ENCODE results near the gene NUDT19. TPM values are rescaled to one million over a fixed set of nuclear protein-coding genes. Genes with fewer than 3 reads are reported as not detected.

NUDT19 gene
- total and polyA plus RNA-seq, 10 of the 15 experiments (the other 5 are each of a cell fraction or from before 2014, with no cell fraction given) = 8.5 to 31.0 (median 17.0) TPM

DNA sequence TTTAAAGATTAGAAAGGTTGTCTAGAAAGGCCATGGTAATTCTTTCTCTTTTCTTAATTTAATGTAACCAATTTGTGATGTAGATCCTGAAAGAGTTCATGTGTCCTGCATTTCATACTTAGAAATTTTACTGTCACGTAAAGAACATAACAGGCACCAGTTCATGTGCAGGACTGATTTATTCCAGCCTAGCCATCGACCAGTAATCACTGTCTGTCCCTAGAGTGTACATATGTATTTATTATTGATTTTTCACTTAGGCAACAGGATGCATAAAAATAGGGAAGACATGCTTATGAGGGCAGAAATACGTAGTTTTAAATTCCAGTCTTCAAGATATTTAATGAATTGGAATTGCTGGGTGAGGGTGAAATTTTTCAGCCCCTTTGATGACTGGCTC, 65.6 kb downstream of the NUDT19 start (continued):
- TF ChIP-seq, protein P1, sequence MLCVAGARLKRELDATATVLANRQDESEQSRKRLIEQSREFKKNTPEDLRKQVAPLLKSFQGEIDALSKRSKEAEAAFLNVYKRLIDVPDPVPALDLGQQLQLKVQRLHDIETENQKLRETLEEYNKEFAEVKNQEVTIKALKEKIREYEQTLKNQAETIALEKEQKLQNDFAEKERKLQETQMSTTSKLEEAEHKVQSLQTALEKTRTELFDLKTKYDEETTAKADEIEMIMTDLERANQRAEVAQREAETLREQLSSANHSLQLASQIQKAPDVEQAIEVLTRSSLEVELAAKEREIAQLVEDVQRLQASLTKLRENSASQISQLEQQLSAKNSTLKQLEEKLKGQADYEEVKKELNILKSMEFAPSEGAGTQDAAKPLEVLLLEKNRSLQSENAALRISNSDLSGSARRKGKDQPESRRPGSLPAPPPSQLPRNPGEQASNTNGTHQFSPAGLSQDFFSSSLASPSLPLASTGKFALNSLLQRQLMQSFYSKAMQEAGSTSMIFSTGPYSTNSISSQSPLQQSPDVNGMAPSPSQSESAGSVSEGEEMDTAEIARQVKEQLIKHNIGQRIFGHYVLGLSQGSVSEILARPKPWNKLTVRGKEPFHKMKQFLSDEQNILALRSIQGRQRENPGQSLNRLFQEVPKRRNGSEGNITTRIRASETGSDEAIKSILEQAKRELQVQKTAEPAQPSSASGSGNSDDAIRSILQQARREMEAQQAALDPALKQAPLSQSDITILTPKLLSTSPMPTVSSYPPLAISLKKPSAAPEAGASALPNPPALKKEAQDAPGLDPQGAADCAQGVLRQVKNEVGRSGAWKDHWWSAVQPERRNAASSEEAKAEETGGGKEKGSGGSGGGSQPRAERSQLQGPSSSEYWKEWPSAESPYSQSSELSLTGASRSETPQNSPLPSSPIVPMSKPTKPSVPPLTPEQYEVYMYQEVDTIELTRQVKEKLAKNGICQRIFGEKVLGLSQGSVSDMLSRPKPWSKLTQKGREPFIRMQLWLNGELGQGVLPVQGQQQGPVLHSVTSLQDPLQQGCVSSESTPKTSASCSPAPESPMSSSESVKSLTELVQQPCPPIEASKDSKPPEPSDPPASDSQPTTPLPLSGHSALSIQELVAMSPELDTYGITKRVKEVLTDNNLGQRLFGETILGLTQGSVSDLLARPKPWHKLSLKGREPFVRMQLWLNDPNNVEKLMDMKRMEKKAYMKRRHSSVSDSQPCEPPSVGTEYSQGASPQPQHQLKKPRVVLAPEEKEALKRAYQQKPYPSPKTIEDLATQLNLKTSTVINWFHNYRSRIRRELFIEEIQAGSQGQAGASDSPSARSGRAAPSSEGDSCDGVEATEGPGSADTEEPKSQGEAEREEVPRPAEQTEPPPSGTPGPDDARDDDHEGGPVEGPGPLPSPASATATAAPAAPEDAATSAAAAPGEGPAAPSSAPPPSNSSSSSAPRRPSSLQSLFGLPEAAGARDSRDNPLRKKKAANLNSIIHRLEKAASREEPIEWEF (IDR thresholded peaks at IDR 0.05; ENCODE audit: insufficient replicate concordance, low read depth, low read length) = no peak
- TF ChIP-seq, protein P2, sequence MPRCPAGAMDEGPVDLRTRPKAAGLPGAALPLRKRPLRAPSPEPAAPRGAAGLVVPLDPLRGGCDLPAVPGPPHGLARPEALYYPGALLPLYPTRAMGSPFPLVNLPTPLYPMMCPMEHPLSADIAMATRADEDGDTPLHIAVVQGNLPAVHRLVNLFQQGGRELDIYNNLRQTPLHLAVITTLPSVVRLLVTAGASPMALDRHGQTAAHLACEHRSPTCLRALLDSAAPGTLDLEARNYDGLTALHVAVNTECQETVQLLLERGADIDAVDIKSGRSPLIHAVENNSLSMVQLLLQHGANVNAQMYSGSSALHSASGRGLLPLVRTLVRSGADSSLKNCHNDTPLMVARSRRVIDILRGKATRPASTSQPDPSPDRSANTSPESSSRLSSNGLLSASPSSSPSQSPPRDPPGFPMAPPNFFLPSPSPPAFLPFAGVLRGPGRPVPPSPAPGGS (IDR thresholded peaks at IDR 0.05; ENCODE audit: borderline replicate concordance, insufficient read depth, low read depth, low read length, poor library complexity, severe bottlenecking) = no peak
- TF ChIP-seq, protein P3, sequence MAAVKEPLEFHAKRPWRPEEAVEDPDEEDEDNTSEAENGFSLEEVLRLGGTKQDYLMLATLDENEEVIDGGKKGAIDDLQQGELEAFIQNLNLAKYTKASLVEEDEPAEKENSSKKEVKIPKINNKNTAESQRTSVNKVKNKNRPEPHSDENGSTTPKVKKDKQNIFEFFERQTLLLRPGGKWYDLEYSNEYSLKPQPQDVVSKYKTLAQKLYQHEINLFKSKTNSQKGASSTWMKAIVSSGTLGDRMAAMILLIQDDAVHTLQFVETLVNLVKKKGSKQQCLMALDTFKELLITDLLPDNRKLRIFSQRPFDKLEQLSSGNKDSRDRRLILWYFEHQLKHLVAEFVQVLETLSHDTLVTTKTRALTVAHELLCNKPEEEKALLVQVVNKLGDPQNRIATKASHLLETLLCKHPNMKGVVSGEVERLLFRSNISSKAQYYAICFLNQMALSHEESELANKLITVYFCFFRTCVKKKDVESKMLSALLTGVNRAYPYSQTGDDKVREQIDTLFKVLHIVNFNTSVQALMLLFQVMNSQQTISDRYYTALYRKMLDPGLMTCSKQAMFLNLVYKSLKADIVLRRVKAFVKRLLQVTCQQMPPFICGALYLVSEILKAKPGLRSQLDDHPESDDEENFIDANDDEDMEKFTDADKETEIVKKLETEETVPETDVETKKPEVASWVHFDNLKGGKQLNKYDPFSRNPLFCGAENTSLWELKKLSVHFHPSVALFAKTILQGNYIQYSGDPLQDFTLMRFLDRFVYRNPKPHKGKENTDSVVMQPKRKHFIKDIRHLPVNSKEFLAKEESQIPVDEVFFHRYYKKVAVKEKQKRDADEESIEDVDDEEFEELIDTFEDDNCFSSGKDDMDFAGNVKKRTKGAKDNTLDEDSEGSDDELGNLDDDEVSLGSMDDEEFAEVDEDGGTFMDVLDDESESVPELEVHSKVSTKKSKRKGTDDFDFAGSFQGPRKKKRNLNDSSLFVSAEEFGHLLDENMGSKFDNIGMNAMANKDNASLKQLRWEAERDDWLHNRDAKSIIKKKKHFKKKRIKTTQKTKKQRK (IDR thresholded peaks at IDR 0.05; ENCODE audit: low read depth, low read length) = no peak
- TF ChIP-seq MXI1 (IDR thresholded peaks at IDR 0.05; ENCODE audit: low read depth, low read length) (no peak), RELA (IDR thresholded peaks at IDR 0.05; ENCODE audit: borderline replicate concordance, partially characterized antibody) (no peak), ATF7 (IDR thresholded peaks at IDR 0.05; ENCODE audit: low read depth) (no peak), KLF5 (IDR thresholded peaks at IDR 0.05; ENCODE audit: partially characterized antibody) (no peak), BMI1 (IDR thresholded peaks at IDR 0.05; ENCODE audit: borderline replicate concordance) (no peak), ZNF207 (IDR thresholded peaks at IDR 0.05; ENCODE audit: borderline replicate concordance) (no peak), CBX5 (IDR thresholded peaks at IDR 0.05; ENCODE audit: low read depth) (no peak), RB1 (IDR thresholded peaks at IDR 0.05; ENCODE audit: borderline replicate concordance) (no peak), DPF2 (IDR thresholded peaks at IDR 0.05) (no peak)
